HG03432 (cell line): ENCODE results near the gene PIP5K1A.
"Not testable (repeated sequence)": the region's sequence is repeated elsewhere in the genome, so short reads cannot be mapped to it uniquely, and the experiment has no call there.

Experiments
- ATAC-seq: cut with Tn5 transposase; IDR thresholded peaks from one replicate; pipeline ENCODE4 v1.9.1; 2021; ENCODE audit warnings: mild to moderate bottlenecking, moderate library complexity; ENCODE audit not compliant: unreplicated experiment

Gene PIP5K1A, protein sequence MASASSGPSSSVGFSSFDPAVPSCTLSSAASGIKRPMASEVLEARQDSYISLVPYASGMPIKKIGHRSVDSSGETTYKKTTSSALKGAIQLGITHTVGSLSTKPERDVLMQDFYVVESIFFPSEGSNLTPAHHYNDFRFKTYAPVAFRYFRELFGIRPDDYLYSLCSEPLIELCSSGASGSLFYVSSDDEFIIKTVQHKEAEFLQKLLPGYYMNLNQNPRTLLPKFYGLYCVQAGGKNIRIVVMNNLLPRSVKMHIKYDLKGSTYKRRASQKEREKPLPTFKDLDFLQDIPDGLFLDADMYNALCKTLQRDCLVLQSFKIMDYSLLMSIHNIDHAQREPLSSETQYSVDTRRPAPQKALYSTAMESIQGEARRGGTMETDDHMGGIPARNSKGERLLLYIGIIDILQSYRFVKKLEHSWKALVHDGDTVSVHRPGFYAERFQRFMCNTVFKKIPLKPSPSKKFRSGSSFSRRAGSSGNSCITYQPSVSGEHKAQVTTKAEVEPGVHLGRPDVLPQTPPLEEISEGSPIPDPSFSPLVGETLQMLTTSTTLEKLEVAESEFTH

DNA sequence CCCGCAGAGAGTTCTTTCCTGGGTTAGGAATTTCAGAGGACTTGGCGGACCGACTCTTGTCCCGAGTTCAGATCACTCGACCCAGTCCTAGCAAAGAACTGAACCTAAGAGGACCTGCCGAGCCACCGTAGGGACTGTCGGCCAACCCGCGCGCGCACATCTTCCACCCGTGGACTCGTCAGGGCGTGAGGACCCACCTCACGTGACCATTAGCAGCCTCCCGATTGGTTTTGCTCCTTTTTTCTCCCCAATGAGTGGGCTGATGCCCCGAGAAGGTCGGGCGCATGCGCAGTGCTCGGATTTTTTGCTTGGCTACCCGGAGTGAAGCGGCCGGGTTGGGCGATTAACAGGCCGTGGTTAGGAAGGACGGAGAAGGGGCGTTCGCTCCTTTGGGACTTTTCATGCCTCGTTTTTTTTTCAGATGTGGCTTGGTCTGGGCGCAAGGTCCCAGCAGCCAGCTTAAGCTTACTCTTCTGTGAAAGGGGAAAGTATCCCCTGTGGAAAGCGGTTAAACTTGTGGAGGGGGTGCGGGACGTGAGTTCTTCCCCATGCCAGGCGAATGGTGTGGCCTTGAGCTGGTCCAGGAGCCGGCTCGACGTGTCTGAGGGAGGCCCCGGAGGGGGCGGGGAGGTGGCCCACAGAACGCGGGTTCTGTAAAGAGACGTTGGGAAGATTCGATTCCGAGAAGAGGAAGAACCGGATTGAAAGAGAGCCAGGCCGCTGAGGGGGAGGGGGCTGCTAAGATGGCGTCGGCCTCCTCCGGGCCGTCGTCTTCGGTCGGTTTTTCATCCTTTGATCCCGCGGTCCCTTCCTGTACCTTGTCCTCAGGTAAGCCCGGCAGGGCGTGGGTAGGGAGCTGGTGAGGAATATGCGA, at the start of gene PIP5K1A:
Gene PIP5K1A, plus strand, starts transcription at position 299 of the 874 bp plus-strand sequence. Its CDS starts 445 bp downstream, at position 744.
- ATAC-seq: peak; percentile 81

- ATAC-seq: peak; percentile 81
Measured at GRCh38 chr1:151156515-151156819, 41.9 kb upstream of the PIP5K1A start, which contains the start of gene TNFAIP8L2. TNFAIP8L2 (plus strand) TSS chr1:151156649; CDS start chr1:151158698, 2,049 bp downstream.

DNA sequence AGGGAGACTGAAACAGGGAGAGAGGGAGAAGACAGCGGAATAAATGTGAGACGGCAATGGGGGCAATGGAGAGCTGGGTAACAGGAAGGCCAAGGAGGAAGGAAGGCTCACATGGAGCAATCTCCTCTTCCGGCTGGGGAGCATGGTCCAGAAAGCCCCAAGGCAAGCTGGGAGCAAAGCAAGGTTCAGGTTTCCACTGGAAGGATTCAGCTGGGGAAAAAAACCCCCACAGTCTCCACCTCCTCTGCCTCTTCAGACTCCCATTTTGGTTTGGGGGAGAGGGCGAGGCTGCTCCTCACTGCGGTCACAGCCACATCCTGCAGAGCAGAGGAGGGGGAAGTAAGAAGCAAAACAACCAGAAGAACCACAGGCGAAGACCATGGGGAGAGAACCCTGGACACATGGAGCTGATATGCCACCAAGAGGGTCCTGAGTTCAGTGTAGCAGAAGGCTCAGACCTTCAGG, 41.3 kb upstream of the PIP5K1A start:
- ATAC-seq: peak; percentile 34

- no peak for ATAC-seq
Measured at GRCh38 chr1:151158326-151158725, 40.0 kb upstream of the PIP5K1A start.

DNA sequence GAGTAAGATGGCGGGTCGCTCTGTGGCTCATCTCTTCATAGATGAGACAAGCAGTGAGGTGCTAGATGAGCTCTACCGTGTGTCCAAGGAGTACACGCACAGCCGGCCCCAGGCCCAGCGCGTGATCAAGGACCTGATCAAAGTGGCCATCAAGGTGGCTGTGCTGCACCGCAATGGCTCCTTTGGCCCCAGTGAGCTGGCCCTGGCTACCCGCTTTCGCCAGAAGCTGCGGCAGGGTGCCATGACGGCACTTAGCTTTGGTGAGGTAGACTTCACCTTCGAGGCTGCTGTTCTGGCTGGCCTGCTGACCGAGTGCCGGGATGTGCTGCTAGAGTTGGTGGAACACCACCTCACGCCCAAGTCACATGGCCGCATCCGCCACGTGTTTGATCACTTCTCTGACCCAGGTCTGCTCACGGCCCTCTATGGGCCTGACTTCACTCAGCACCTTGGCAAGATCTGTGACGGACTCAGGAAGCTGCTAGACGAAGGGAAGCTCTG, 39.6 kb upstream of the PIP5K1A start:
- no peak for ATAC-seq

- ATAC-seq: no peak
Measured at GRCh38 chr1:151159373-151159772, 39.0 kb upstream of the PIP5K1A start.

DNA sequence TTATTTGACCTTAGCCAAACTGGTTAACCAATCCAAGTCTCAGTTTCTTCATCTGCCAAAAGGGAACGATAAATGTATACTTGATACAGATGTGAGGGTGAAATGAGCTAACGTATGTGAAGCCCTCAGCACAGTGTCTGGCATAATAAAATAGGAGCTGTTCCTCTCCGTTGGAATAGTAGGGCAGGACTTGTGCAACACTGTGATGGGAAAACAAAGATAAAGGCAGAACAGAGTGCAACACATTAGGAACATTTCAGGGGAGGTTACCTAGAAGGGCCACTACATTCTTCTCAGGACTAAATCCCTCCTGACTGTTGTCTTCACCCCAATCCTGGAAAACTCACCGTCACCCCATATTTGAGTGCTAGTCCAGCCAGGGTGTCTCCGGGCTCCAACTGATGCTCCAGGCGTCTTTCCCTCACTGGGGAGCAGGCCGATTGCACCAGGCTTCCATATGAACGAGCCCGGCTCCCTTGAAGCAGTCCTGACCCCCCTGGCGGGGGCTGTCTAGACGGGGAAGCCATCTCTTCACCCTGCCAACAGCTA, 33.5 kb upstream of the PIP5K1A start:
- ATAC-seq: no peak

- ATAC-seq: no peak
Measured at GRCh38 chr1:151165281-151165737, 33.0 kb upstream of the PIP5K1A start.

GRCh38 chr1:151165738-151166504, 32.4 kb upstream of the PIP5K1A start, which contains the start of the genes LYSMD1 and SCNM1:
LYSMD1 (minus strand) TSS chr1:151165902; CDS start chr1:151165258, 644 bp downstream.
SCNM1 (plus strand) TSS chr1:151166144; CDS start chr1:151166153, 9 bp downstream.
- ATAC-seq: peak; percentile 83

GRCh38 chr1:151166505-151166956, 31.8 kb upstream of the PIP5K1A start:
- no peak for ATAC-seq

DNA sequence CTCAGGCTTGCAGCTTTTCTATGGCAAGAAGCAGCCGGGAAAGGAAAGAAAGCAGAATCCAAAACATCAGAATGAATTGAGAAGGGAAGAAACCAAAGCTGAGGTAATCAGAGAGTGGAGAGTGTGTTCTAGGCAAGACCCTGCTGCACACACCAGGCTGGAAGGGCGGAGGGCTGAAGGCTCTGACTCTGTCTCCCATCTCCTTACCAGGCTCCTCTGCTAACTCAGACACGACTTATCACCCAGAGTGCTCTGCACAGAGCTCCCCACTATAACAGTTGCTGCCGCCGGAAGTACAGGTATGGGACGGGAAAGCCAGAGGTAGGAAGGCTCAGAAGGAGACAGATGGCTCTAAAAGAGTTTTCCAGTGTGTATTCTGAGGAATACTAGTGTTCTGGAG, 31.2 kb upstream of the PIP5K1A start:
- no peak for ATAC-seq

GRCh38 chr1:151171190-151171589, 27.2 kb upstream of the PIP5K1A start:
- ATAC-seq: no peak

DNA sequence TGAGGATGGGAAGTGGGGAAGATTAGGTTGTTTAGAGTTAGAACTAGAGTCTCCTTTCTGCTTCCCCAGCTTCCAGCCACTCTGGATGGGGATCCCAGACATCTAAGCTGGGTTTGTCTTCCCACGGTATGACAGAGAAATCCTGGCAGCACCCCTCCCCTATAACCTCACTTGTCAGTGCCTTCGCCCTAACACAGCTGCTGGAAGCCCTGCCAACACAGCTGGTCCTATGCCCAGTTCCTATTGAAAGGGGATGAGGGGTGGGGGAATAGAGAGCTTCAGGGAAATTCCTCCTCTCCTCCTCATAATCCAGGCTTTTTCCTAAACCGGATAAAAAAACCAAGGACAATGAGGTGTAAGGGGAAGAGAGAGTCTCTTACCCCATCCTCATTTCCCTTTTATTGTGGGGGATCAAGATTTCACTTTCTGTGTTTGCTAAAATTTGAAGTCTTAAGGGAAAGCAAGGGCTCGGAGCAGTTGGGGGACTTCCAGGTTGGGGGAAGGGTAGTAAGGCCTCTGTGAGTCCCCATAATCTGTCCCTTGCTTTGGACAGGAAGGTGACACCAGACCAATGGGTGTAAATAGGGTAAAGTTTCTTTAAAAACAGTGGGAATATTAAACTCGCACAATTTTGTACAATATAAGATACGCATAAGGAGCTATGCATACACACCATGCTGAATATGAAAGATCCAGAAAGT, 23.2 kb upstream of the PIP5K1A start:
- no peak for ATAC-seq

GRCh38 chr1:151175863-151176262, 22.5 kb upstream of the PIP5K1A start, which contains the start of gene TMOD4:
TMOD4 (minus strand) TSS chr1:151175981; CDS start chr1:151174875, 1,106 bp downstream.
- ATAC-seq: no peak

- ATAC-seq: no peak
Measured at GRCh38 chr1:151176514-151177045, 21.8 kb upstream of the PIP5K1A start.

DNA sequence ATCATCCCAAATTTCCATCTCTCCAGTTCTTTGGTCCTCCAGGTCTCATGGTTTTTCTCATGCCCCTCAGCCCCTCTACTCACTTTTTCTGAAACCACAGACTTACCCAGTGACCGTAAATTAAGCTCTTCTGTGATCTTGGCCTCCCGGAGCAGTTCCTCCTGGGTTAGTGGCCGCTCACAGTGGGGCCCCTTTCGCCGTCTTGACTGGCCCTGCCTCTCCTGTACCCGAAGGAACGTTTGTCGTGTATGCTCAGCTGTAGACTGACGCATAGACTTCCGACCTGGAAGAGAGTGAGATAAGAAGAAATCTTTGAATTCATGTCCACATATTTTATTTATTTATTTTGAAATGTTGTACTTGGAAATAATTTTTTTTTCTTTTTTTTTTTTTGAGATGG, 14.1 kb upstream of the PIP5K1A start:
- ATAC-seq: no peak

DNA sequence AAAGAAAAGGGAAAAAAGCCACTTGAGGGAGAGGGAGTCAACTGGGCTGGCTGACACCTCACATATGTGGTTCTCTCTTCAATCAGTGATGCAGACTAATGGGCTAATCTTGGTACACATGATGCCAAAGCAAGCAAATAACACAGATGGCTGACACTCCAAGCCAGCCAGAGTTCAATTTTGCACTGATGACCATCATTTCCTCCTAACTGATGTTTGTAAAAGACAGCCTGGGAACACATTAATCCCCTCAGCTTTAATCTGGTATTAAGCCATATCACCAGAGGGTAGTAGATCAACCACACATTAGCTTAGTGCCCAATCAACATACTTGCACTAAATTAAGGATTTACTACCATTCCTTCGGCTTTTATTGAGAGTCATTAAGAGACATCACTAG, 11.1 kb upstream of the PIP5K1A start:
- ATAC-seq: no peak

DNA sequence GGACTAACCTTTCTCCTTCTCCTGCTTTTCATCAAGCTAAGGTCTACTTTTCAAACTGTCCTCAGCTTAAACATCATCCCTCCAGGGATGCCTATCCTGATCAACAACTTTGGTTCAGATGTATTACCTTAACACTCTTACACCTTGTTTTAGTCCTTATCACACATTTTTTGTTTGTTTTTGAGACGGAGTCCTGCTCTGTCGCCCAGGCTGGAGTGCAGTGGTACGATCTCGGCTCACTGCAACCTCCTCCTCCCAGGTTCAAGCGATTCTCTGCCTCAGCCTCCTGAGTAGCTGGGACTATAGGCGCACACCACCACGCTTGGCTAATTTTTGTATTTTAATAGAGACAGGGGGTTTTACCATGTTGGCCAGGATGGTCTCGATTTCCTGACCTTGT, 9.7 kb upstream of the PIP5K1A start:
- ATAC-seq: not testable (repeated sequence)
